ENCODE data around the gene CDC42BPA. TPM values are rescaled to one million over a fixed set of nuclear protein-coding genes. Genes with fewer than 3 reads are reported as not detected.
A peak's percentile ranks its signal among the peaks of the same experiment; 100 is the strongest.

Gene CDC42BPA
- total and polyA plus RNA-seq, 7 experiments from 2014 or later = 0.05 to 2.0 (median 1.2) TPM; not detected in 1

GRCh38 chr1:227311389-227312001, 6.8 kb downstream of the CDC42BPA start:
- peaks cover 0 to 8% (median 0%) of the 10 kb centered on the region in 11 donors for H3K9me3 Mint-ChIP-seq

GRCh38 chr1:227308367-227309336, 9.6 kb downstream of the CDC42BPA start:
- no peaks in the 10 kb centered on the region for H3K9me3 Mint-ChIP-seq
- Histone ChIP-seq H3K4me3 (ENCODE audit: low read length) (no peak overlapping the region), H3K27me3 (ENCODE audit: control insufficient read depth in 2 of 2, insufficient read depth in 2 of 2, low read length in 2 of 2) (no peaks in the 10 kb centered on the region), H3K9me3 (ENCODE audit: control insufficient read depth in 2 of 3, low read length in 3 of 3) (no peaks in the 10 kb centered on the region), H3K4me1 (ENCODE audit: control insufficient read depth in 2 of 2, insufficient read depth in 2 of 2, low read length in 2 of 2) (no peaks in the 10 kb centered on the region), H3K27ac (ENCODE audit: low read depth, low read length) (no peak overlapping the region), H3K36me3 (ENCODE audit: control insufficient read depth in 2 of 3, insufficient read depth in 3 of 3, low read length in 3 of 3) (no peaks in the 10 kb centered on the region)
- intact Hi-C loops (cut with micrococcal nuclease) = no loop called here
- no peaks in the 10 kb centered on the region for H3K36me3 Mint-ChIP-seq
- DNase-seq (no peak), ATAC-seq (no peak)
- POLR2A ChIA-PET = no interaction called here
- CTCF ChIA-PET = no interaction called here
- no peak overlapping the region for H3K27ac Mint-ChIP-seq
- H3K4me3 Mint-ChIP-seq = no peak overlapping the region
- H3K27me3 Mint-ChIP-seq = peaks cover 13 to 37% (median 19%) of the 10 kb centered on the region in 5 donors
- peaks cover 0 to 11% (median 6%) of the 10 kb centered on the region in 7 donors for H3K4me1 Mint-ChIP-seq

More at GRCh38 chr1:227311389-227312001, 6.8 kb downstream of the CDC42BPA start:
- DNase-seq = no peak
- POLR2A ChIA-PET = interaction anchor here (0.6 kb wide), 1 partner anchor 603 kb away, joined by 3 read pairs; no protein-coding TSS in a partner anchor
- Histone ChIP-seq H3K27ac (ENCODE audit: low read depth, low read length) (no peak overlapping the region), H3K27me3 (ENCODE audit: control insufficient read depth in 2 of 2, insufficient read depth in 2 of 2, low read length in 2 of 2) (no peaks in the 10 kb centered on the region), H3K4me1 (ENCODE audit: control insufficient read depth in 2 of 2, insufficient read depth in 2 of 2, low read length in 2 of 2) (no peaks in the 10 kb centered on the region), H3K36me3 (ENCODE audit: control insufficient read depth in 2 of 3, insufficient read depth in 3 of 3, low read length in 3 of 3) (no peaks in the 10 kb centered on the region), H3K9me3 (ENCODE audit: control insufficient read depth in 2 of 3, low read length in 3 of 3) (no peaks in the 10 kb centered on the region), H3K4me3 (ENCODE audit: low read length) (no peak overlapping the region)
- no peak for ATAC-seq
- H3K36me3 Mint-ChIP-seq = no peaks in the 10 kb centered on the region
- H3K4me3 Mint-ChIP-seq = no peak overlapping the region
- H3K4me1 Mint-ChIP-seq = peaks cover 0 to 4% (median 0%) of the 10 kb centered on the region in 7 donors
- H3K27me3 Mint-ChIP-seq = peaks cover 33 to 53% (median 41%) of the 10 kb centered on the region in 5 donors
- CTCF ChIA-PET = no interaction called here
- intact Hi-C loops (cut with micrococcal nuclease) = no loop called here
- H3K27ac Mint-ChIP-seq = no peak overlapping the region

GRCh38 chr1:227306689-227307088, 11.6 kb downstream of the CDC42BPA start:
- Histone ChIP-seq H3K4me3 (ENCODE audit: low read length) (no peak overlapping the region), H3K9me3 (ENCODE audit: control insufficient read depth in 2 of 3, low read length in 3 of 3) (no peaks in the 10 kb centered on the region), H3K36me3 (ENCODE audit: control insufficient read depth in 2 of 3, insufficient read depth in 3 of 3, low read length in 3 of 3) (no peaks in the 10 kb centered on the region), H3K27me3 (ENCODE audit: control insufficient read depth in 2 of 2, insufficient read depth in 2 of 2, low read length in 2 of 2) (no peaks in the 10 kb centered on the region), H3K4me1 (ENCODE audit: control insufficient read depth in 2 of 2, insufficient read depth in 2 of 2, low read length in 2 of 2) (no peaks in the 10 kb centered on the region), H3K27ac (ENCODE audit: low read depth, low read length) (no peak overlapping the region)
- ChIA-PET CTCF (interaction anchor here (0.6 kb wide), 1 partner anchor 285 kb away, joined by 3 read pairs; no protein-coding TSS in a partner anchor), POLR2A (no interaction called here)
- Mint-ChIP-seq H3K9me3 (no peaks in the 10 kb centered on the region), H3K36me3 (no peaks in the 10 kb centered on the region), H3K4me3 (no peak overlapping the region), H3K27me3 (peaks cover 9 to 40% (median 14%) of the 10 kb centered on the region in 5 donors), H3K27ac (no peak overlapping the region), H3K4me1 (peaks cover 0 to 11% (median 6%) of the 10 kb centered on the region in 7 donors)
- ATAC-seq (no peak), DNase-seq (no peak)
- intact Hi-C loops (cut with micrococcal nuclease) = no loop called here

- CTCF ChIA-PET = interaction anchor here (0.6 kb wide), 1 partner anchor 286 kb away, joined by 3 read pairs; no protein-coding TSS in a partner anchor
- no peak for ATAC-seq
- H3K4me1 Mint-ChIP-seq = peaks cover 0 to 11% (median 6%) of the 10 kb centered on the region in 7 donors
Observed at GRCh38 chr1:227305894-227306626, 12.2 kb downstream of the CDC42BPA start.

GRCh38 chr1:227304665-227305064, 13.6 kb downstream of the CDC42BPA start:
- no peaks in the 10 kb centered on the region for H3K9me3 Mint-ChIP-seq
- H3K4me1 Mint-ChIP-seq = peaks cover 0 to 11% (median 6%) of the 10 kb centered on the region in 7 donors
- Histone ChIP-seq H3K27me3 (ENCODE audit: control insufficient read depth in 2 of 2, insufficient read depth in 2 of 2, low read length in 2 of 2) (no peaks in the 10 kb centered on the region), H3K4me3 (ENCODE audit: low read length) (no peak overlapping the region), H3K36me3 (ENCODE audit: control insufficient read depth in 2 of 3, insufficient read depth in 3 of 3, low read length in 3 of 3) (no peaks in the 10 kb centered on the region), H3K27ac (ENCODE audit: low read depth, low read length) (no peak overlapping the region), H3K4me1 (ENCODE audit: control insufficient read depth in 2 of 2, insufficient read depth in 2 of 2, low read length in 2 of 2) (no peaks in the 10 kb centered on the region), H3K9me3 (ENCODE audit: control insufficient read depth in 2 of 3, low read length in 3 of 3) (no peaks in the 10 kb centered on the region)
- no peak for ATAC-seq
- H3K27me3 Mint-ChIP-seq = peaks cover 9 to 42% (median 10%) of the 10 kb centered on the region in 5 donors
- intact Hi-C loops (cut with micrococcal nuclease) = no loop called here
- H3K4me3 Mint-ChIP-seq = no peak overlapping the region
- POLR2A ChIA-PET = no interaction called here
- no peak overlapping the region for H3K27ac Mint-ChIP-seq
- no peak for DNase-seq
- CTCF ChIA-PET = no interaction called here
- no peaks in the 10 kb centered on the region for H3K36me3 Mint-ChIP-seq

More at GRCh38 chr1:227305894-227306626, 12.2 kb downstream of the CDC42BPA start:
- intact Hi-C loops (cut with micrococcal nuclease) = no loop called here
- H3K27ac Mint-ChIP-seq = no peak overlapping the region
- H3K9me3 Mint-ChIP-seq = no peaks in the 10 kb centered on the region
- H3K4me3 Mint-ChIP-seq = no peak overlapping the region
- H3K4me3 ChIP-seq (ENCODE audit: low read length) = no peak overlapping the region
- no peaks in the 10 kb centered on the region for H3K9me3 ChIP-seq (ENCODE audit: control insufficient read depth in 2 of 3, low read length in 3 of 3)
- peaks cover 4 to 39% (median 10%) of the 10 kb centered on the region in 5 donors for H3K27me3 Mint-ChIP-seq
- POLR2A ChIA-PET = no interaction called here
- DNase-seq = peak in 5 of 9 donors; percentile 2 to 17 (median 10)
- no peaks in the 10 kb centered on the region for H3K36me3 ChIP-seq (ENCODE audit: control insufficient read depth in 2 of 3, insufficient read depth in 3 of 3, low read length in 3 of 3)
- H3K36me3 Mint-ChIP-seq = no peaks in the 10 kb centered on the region
- no peaks in the 10 kb centered on the region for H3K27me3 ChIP-seq (ENCODE audit: control insufficient read depth in 2 of 2, insufficient read depth in 2 of 2, low read length in 2 of 2)
- no peaks in the 10 kb centered on the region for H3K4me1 ChIP-seq (ENCODE audit: control insufficient read depth in 2 of 2, insufficient read depth in 2 of 2, low read length in 2 of 2)
- H3K27ac ChIP-seq (ENCODE audit: low read depth, low read length) = no peak overlapping the region

GRCh38 chr1:227303662-227304061, 14.6 kb downstream of the CDC42BPA start:
- intact Hi-C loops (cut with micrococcal nuclease) = no loop called here
- Mint-ChIP-seq H3K36me3 (no peaks in the 10 kb centered on the region), H3K4me1 (peaks cover 0 to 11% (median 6%) of the 10 kb centered on the region in 7 donors), H3K27me3 (peaks cover 9 to 42% (median 10%) of the 10 kb centered on the region in 5 donors), H3K9me3 (no peaks in the 10 kb centered on the region), H3K27ac (no peak overlapping the region), H3K4me3 (no peak overlapping the region)
- no peak overlapping the region for H3K4me3 ChIP-seq (ENCODE audit: low read length)
- H3K27me3 ChIP-seq (ENCODE audit: control insufficient read depth in 2 of 2, insufficient read depth in 2 of 2, low read length in 2 of 2) = no peaks in the 10 kb centered on the region
- ATAC-seq = no peak
- no peak for DNase-seq
- no peaks in the 10 kb centered on the region for H3K9me3 ChIP-seq (ENCODE audit: control insufficient read depth in 2 of 3, low read length in 3 of 3)
- POLR2A ChIA-PET = no interaction called here
- CTCF ChIA-PET = interaction anchor here (0.6 to 0.8 kb wide), 2 partner anchors 11 to 271 kb away, joined by 3 to 4 read pairs; no protein-coding TSS in a partner anchor
- H3K4me1 ChIP-seq (ENCODE audit: control insufficient read depth in 2 of 2, insufficient read depth in 2 of 2, low read length in 2 of 2) = no peaks in the 10 kb centered on the region
- H3K36me3 ChIP-seq (ENCODE audit: control insufficient read depth in 2 of 3, insufficient read depth in 3 of 3, low read length in 3 of 3) = no peaks in the 10 kb centered on the region
- no peak overlapping the region for H3K27ac ChIP-seq (ENCODE audit: low read depth, low read length)

Measured in naive thymus-derived CD4-positive, alpha-beta T cell (primary cell).